HepG2 (cell line): ENCODE measurements around the gene UTP3. TPM values are rescaled to one million over a fixed set of nuclear protein-coding genes. Genes with fewer than 3 reads are reported as not detected.

ENCODE experiments used
- ATAC-seq: fragments of 200-7000 bp; cut with Tn5 transposase; 3 replicates; pipeline ENCODE4 v1.9.1; 2020; ENCODE audit warnings: mild to moderate bottlenecking, moderate library complexity
- BruUV-seq: library from RNA; stranded (reverse); fragments of 400-500 nt; replicated peaks from 2 replicates; lab custom pipeline; 2021; lab: Mats Ljungman, UMichigan
- CTCF ChIA-PET: fragments of 300-600 bp; formaldehyde crosslinking; extraction: SDS; loops from one replicate; lab custom pipeline; 2021; ENCODE audit warnings: low total read pairs, inconsistent platforms, low intra/inter-chr PET ratio; lab: Yijun Ruan, JAX
- POLR2A ChIA-PET: fragments of 350-600 bp; sonication (Branson Sonifier 250); formaldehyde crosslinking; loops from one replicate; lab custom pipeline; 2020; ENCODE audit warnings: antibody characterized with exemption, inconsistent platforms; lab: Yijun Ruan, JAX
- DNase-seq: peaks from one replicate; pipeline ENCODE4 v3.0.0-alpha.2; 2015; ENCODE audit warnings: low spot score
- FAIRE-seq: peaks from 3 replicates; lab custom pipeline; 2011; peaks lifted over from hg19 to GRCh38; lab: Jason Lieb, UNC
- H2AFZ ChIP-seq: one replicate; pipeline ENCODE4 v1.6.1; 2011; ENCODE audit warnings: low read length, inconsistent platforms
- H3K27ac ChIP-seq: fragments of 300-600 bp; 3 replicates; pipeline ENCODE4 v1.8.0; 2011; ENCODE audit warnings: mixed run types, mild to moderate bottlenecking, mixed read lengths, low read length, inconsistent platforms; ENCODE audit not compliant: insufficient read depth; ENCODE audit errors: extremely low read length
- H3K27me3 ChIP-seq, 2 experiments: fragments of 200-600 bp in 1 of 2; 2 replicates in 1 of 2; 3 replicates in 1 of 2; pipeline versions ENCODE4 v1.6.0 to v1.8.0; 2011; ENCODE audit warnings: low read length in 2 of 2, mild to moderate bottlenecking in 2 of 2, moderate library complexity in 2 of 2, inconsistent platforms in 1 of 2; ENCODE audit not compliant: insufficient read depth in 2 of 2, control insufficient read depth in 1 of 2
- H3K36me3 ChIP-seq, 2 experiments: fragments of 200-600 bp in 1 of 2; replicated peaks in 1 of 2; 2 replicates in 1 of 2; 3 replicates in 1 of 2; pipeline versions ENCODE4 v1.5.1 to v1.8.0; 2011; ENCODE audit warnings: low read length in 2 of 2, inconsistent platforms in 1 of 2; ENCODE audit not compliant: insufficient read depth in 2 of 2, control insufficient read depth in 1 of 2
- H3K4me1 ChIP-seq: 2 replicates; pipeline ENCODE4 v1.5.1; 2012; ENCODE audit warnings: low read length, inconsistent platforms; ENCODE audit not compliant: insufficient read depth
- H3K4me2 ChIP-seq: 2 replicates; pipeline ENCODE4 v1.6.0; 2011; ENCODE audit warnings: low read depth, low read length, inconsistent platforms
- H3K4me3 ChIP-seq, 3 experiments: fragments of 200-600 bp in 1 of 3; sonication (generic), shearing (Covaris generic) in 1 of 3; replicated peaks in 1 of 3; 2 replicates each; pipeline ENCODE4 v1.5.1; 2011 to 2016; ENCODE audit warnings: low read length in 3 of 3, inconsistent platforms in 2 of 3, low read depth in 2 of 3, mild to moderate bottlenecking in 2 of 3, control low read depth in 1 of 3, mixed read lengths in 1 of 3; ENCODE audit not compliant: insufficient read depth in 1 of 3
- H3K79me2 ChIP-seq: one replicate; pipeline ENCODE4 v1.6.1; 2011; ENCODE audit warnings: low read length, inconsistent platforms; ENCODE audit not compliant: insufficient read depth
- H3K9ac ChIP-seq: 2 replicates; pipeline ENCODE4 v1.6.0; 2011; ENCODE audit warnings: mild to moderate bottlenecking, low read depth, low read length, inconsistent platforms; ENCODE audit not compliant: insufficient read depth
- H3K9me3 ChIP-seq: 2 replicates; pipeline ENCODE4 v1.5.1; 2012; ENCODE audit warnings: mild to moderate bottlenecking, low read length
- H4K20me1 ChIP-seq: 2 replicates; pipeline ENCODE4 v1.6.0; 2011; ENCODE audit warnings: inconsistent platforms, mild to moderate bottlenecking, low read length, moderate library complexity; ENCODE audit not compliant: insufficient read depth
- ATF7-NPFF ChIP-seq: sonication (generic); formaldehyde crosslinking; IDR thresholded peaks from 2 replicates; pipeline ENCODE4 v1.8.1; 2023; ENCODE audit warnings: mild to moderate bottlenecking, low read depth, missing genetic modification reagents, moderate library complexity
- GATAD1 ChIP-seq: IDR thresholded peaks from 2 replicates; pipeline ENCODE4 v1.6.1; 2016; ENCODE audit warnings: missing genetic modification reagents, missing compliant biosample characterization
- HOXA3 ChIP-seq: sonication (generic); formaldehyde crosslinking; IDR thresholded peaks from 2 replicates; pipeline ENCODE4 v1.5.0; 2020; ENCODE audit warnings: missing genetic modification reagents
- MBD4 ChIP-seq: IDR thresholded peaks from 2 replicates; pipeline ENCODE4 v1.6.1; 2012; ENCODE audit warnings: low read length, inconsistent platforms, borderline replicate concordance
- MIER2 ChIP-seq: IDR thresholded peaks from 2 replicates; pipeline ENCODE4 v1.6.1; 2016; ENCODE audit warnings: missing biosample characterization, missing genetic modification reagents
- NCOR1 ChIP-seq: fragments of 200-600 bp; sonication (generic); IDR thresholded peaks from 2 replicates; pipeline ENCODE4 v1.7.0; 2017; ENCODE audit warnings: antibody characterized with exemption, low read length, borderline replicate concordance
- RXRA ChIP-seq: sonication (generic); formaldehyde crosslinking; IDR thresholded peaks from 2 replicates; pipeline ENCODE4 v1.5.1; 2020; ENCODE audit warnings: missing genetic modification reagents
- RXRB ChIP-seq: IDR thresholded peaks from 2 replicates; pipeline ENCODE4 v1.6.1; 2016; ENCODE audit warnings: borderline replicate concordance, missing genetic modification reagents, missing compliant biosample characterization
- SP140L ChIP-seq: sonication (generic); formaldehyde crosslinking; IDR thresholded peaks from 2 replicates; pipeline ENCODE4 v1.4.0; 2020; ENCODE audit warnings: missing genetic modification reagents, borderline replicate concordance
- TCF7 ChIP-seq: sonication (generic); IDR thresholded peaks from 2 replicates; pipeline ENCODE4 v1.6.1; 2016; ENCODE audit warnings: antibody characterized with exemption, low read depth
- TCF7L2 ChIP-seq: IDR thresholded peaks from 2 replicates; pipeline ENCODE4 v1.6.1; 2011; ENCODE audit warnings: mild to moderate bottlenecking, low read depth, low read length, moderate library complexity
- TGIF2 ChIP-seq: IDR thresholded peaks from 2 replicates; pipeline ENCODE4 v1.6.1; 2016; ENCODE audit warnings: control low read depth, missing compliant biosample characterization
- ZNF335 ChIP-seq: sonication (generic); formaldehyde crosslinking; IDR thresholded peaks from 2 replicates; pipeline ENCODE4 v1.4.0; 2020; ENCODE audit warnings: missing genetic modification reagents
- ZNF577 ChIP-seq: sonication (generic); formaldehyde crosslinking; IDR thresholded peaks from 2 replicates; pipeline ENCODE4 v1.4.0; 2020; ENCODE audit warnings: mild to moderate bottlenecking, low read depth, missing genetic modification reagents, borderline replicate concordance
- ZNF709 ChIP-seq: sonication (generic); formaldehyde crosslinking; IDR thresholded peaks from 2 replicates; pipeline ENCODE4 v1.5.0; 2020; ENCODE audit warnings: mild to moderate bottlenecking, missing genetic modification reagents
- ZSCAN9 ChIP-seq: IDR thresholded peaks from 2 replicates; pipeline ENCODE4 v1.6.1; 2016; ENCODE audit warnings: borderline replicate concordance
- WGBS: methylation state at CpG from one replicate; pipeline ENCODE4 v1.1.6; 2017; ENCODE audit warnings: low lambda C conversion rate; 5-methylcytosine and 5-hydroxymethylcytosine counted together
- in situ Hi-C: cut with HindIII; loops from 2 replicates; pipeline ENCODE4 v1.10.0; 2017; ENCODE audit warnings: low pct_unique_long_range_greater_than_20kb; ENCODE audit not compliant: extremely low pct_ligation_motif_present
- intact Hi-C: fragments of 100-400 bp; cut with micrococcal nuclease; formaldehyde crosslinking; loops from one replicate; pipeline ENCODE4 v1.10.0; 2022; ENCODE audit not compliant: unreplicated experiment
- polyA plus RNA-seq, 8 experiments: library from polyadenylated mRNA; depleted of rRNA in 3 of 8; stranded (reverse) in 7 of 8; unstranded in 1 of 8; fragments of >200 nt; fragmentation: Illumina TruSeq in 4 of 8; extraction: Trizol in 4 of 8; gene quantifications; 2 replicates each; pipeline versions ENCODE4 v1.2.1 to v1.2.3, GENCODE V29; 2011 to 2016; ENCODE audit warnings: low read depth in 4 of 8, missing spikeins in 1 of 8, mixed read lengths in 1 of 8; ENCODE audit not compliant: insufficient read depth in 1 of 8
- total RNA-seq, 5 experiments: library from RNA; depleted of rRNA; stranded (reverse); fragments of >200 nt; fragmentation: Illumina TruSeq; extraction: Trizol; gene quantifications; 2 replicates each; pipeline ENCODE4 v1.2.3, GENCODE V29; 2016; ENCODE audit warnings: low read depth in 1 of 5
- TF ChIP-seq, protein P1 (sequence below): sonication (generic); formaldehyde crosslinking; IDR thresholded peaks from 2 replicates; pipeline ENCODE4 v1.4.0; 2020; ENCODE audit warnings: missing genetic modification reagents, mild to moderate bottlenecking, borderline replicate concordance
- TF ChIP-seq, protein P2 (sequence below): sonication (generic); formaldehyde crosslinking; IDR thresholded peaks from 2 replicates; pipeline ENCODE4 v1.8.0; 2022; ENCODE audit warnings: mild to moderate bottlenecking, missing genetic modification reagents, borderline replicate concordance

UTP3 gene
- total and polyA plus RNA-seq, 2 of the 13 experiments (the other 11 are each of a cell fraction or from before 2014, with no cell fraction given): 6.9 to 19.5 TPM

DNA sequence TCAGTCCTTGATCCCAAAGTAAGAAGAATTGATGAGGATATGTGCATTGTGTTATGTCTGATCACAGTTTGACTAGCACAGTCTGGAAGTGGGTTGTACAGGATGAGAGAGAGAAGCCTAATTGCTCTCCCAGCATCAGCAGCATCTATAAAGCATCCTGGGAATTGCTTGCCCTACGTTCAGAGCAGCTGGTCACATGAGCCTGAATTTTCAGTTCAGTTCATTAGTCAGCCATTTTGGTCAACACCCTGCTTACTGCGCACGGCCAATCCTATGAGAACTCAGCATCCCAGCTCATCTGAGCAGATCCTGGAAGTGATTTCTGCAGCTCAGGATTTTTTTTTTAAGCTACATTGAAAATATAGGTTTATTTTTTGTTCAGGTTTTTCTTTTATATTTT is 33.4 kb downstream of the UTP3 start, which contains the start of gene RUFY3 (continued):
- TF ChIP-seq MIER2 (CRISPR knock-in tag): no peak

DNA sequence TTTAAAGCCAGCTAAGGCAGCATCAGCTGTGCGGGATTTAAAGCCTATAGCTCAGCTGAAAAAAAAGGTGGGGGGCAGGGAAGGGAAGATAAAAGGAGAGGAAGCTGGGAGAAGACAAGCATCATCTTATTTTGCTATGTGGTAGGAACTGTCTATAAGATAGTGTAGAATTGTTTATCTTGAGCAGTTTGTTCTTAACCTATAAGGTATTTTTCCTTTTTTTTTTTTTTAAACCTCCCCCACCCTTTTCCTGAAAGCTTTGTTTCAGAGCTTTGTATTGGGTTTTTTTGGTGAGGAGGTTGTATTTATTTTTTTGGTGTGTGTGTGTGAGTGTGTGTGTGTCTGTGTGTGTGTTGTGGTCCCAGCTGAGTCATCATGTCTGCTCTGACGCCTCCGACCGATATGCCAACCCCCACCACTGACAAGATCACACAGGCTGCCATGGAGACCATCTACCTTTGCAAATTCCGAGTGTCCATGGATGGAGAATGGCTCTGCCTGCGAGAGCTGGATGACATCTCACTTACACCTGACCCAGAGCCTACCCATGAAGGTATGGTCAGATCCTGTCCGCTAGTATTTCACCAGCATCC is 34.0 kb downstream of the UTP3 start:
- intact Hi-C loops: no loop called here
- BruUV-seq: no TSS peak
- no peak for FAIRE-seq
- 94% methylated on average over 7 of the region's 7 CpGs for WGBS
- Histone ChIP-seq H4K20me1 (no peaks in the 10 kb centered on the region), H3K4me2 (no peak overlapping the region), H3K27ac (no peak overlapping the region), H3K9ac (no peak overlapping the region), H3K9me3 (no peaks in the 10 kb centered on the region), H2AFZ (no peak overlapping the region), H3K4me1 (peaks cover 20% of the 10 kb centered on the region), H3K79me2 (peaks cover 7% of the 10 kb centered on the region), H3K4me3 (no peak overlapping the region), H3K36me3 (no peaks in the 10 kb centered on the region), H3K27me3 (no peaks in the 10 kb centered on the region)
- in situ Hi-C loops: no loop called here
- no peak for DNase-seq
- ChIA-PET POLR2A (no interaction called here), CTCF (no interaction called here)
- ATAC-seq: no peak
- TF ChIP-seq ATF7-NPFF (CRISPR knock-in tag) (no peak), HOXA3 (CRISPR knock-in tag) (no peak), NCOR1 (no peak), TCF7L2 (no peak), RXRA (no peak), RXRB (CRISPR knock-in tag) (no peak), ZNF709 (CRISPR knock-in tag) (no peak), ZNF335 (CRISPR knock-in tag) (no peak), GATAD1 (CRISPR knock-in tag) (no peak), ZNF577 (CRISPR knock-in tag) (no peak), TCF7 (no peak), MBD4 (no peak), SP140L (no peak), TGIF2 (CRISPR knock-in tag) (no peak), ZSCAN9 (CRISPR knock-in tag) (no peak)
- TF ChIP-seq, protein P1, sequence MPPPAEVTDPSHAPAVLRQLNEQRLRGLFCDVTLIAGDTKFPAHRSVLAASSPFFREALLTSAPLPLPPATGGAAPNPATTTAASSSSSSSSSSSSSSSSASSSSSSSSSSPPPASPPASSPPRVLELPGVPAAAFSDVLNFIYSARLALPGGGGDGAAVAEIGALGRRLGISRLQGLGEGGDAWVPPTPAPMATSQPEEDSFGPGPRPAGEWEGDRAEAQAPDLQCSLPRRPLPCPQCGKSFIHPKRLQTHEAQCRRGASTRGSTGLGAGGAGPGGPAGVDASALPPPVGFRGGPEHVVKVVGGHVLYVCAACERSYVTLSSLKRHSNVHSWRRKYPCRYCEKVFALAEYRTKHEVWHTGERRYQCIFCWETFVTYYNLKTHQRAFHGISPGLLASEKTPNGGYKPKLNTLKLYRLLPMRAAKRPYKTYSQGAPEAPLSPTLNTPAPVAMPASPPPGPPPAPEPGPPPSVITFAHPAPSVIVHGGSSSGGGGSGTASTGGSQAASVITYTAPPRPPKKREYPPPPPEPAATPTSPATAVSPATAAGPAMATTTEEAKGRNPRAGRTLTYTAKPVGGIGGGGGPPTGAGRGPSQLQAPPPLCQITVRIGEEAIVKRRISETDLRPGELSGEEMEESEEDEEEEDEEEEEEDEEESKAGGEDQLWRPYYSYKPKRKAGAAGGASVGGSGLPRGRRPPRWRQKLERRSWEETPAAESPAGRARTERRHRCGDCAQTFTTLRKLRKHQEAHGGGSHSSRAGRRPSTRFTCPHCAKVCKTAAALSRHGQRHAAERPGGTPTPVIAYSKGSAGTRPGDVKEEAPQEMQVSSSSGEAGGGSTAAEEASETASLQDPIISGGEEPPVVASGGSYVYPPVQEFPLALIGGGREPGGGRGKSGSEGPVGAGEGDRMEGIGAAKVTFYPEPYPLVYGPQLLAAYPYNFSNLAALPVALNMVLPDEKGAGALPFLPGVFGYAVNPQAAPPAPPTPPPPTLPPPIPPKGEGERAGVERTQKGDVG (CRISPR knock-in tag): no peak
- TF ChIP-seq, protein P2, sequence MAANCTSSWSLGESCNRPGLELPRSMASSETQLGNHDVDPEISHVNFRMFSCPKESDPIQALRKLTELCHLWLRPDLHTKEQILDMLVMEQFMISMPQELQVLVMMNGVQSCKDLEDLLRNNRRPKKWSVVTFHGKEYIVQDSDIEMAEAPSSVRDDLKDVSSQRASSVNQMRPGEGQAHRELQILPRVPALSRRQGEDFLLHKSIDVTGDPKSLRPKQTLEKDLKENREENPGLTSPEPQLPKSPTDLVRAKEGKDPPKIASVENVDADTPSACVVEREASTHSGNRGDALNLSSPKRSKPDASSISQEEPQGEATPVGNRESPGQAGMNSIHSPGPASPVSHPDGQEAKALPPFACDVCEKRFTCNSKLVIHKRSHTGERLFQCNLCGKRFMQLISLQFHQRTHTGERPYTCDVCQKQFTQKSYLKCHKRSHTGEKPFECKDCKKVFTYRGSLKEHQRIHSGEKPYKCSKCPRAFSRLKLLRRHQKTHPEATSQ: no peak
